DND-41 (cell line): ENCODE data around the gene WWTR1.
A peak's percentile ranks its signal among the peaks of the same experiment; 100 is the strongest.

ENCODE experiments used
- ATAC-seq: fragments of 200-7000 bp; cut with Tn5 transposase; 3 replicates; pipeline ENCODE4 v1.9.1; 2021; ENCODE audit warnings: low read depth; ENCODE audit not compliant: insufficient read depth
- DNase-seq: peaks from one replicate; pipeline ENCODE4 v3.0.0-alpha.2; 2020
- H2AFZ ChIP-seq: 2 replicates; pipeline ENCODE4 v1.6.0; 2012; ENCODE audit warnings: low read depth, low read length
- H3K27ac ChIP-seq: 2 replicates; pipeline ENCODE4 v1.5.1; 2012; ENCODE audit warnings: low read length, inconsistent platforms
- H3K27me3 ChIP-seq: fragments of 200-600 bp; sonication (generic); 2 replicates; pipeline ENCODE4 v1.6.0; 2012; ENCODE audit warnings: low read length, mild to moderate bottlenecking, inconsistent platforms; ENCODE audit not compliant: insufficient read depth, poor library complexity
- H3K36me3 ChIP-seq: 2 replicates; pipeline ENCODE4 v1.5.1; 2012; ENCODE audit warnings: low read length, inconsistent platforms; ENCODE audit not compliant: insufficient read depth
- H3K4me1 ChIP-seq: 2 replicates; pipeline ENCODE4 v1.5.1; 2012; ENCODE audit warnings: mild to moderate bottlenecking, low read length; ENCODE audit not compliant: insufficient read depth
- H3K4me2 ChIP-seq: 2 replicates; pipeline ENCODE4 v1.6.0; 2012; ENCODE audit warnings: mild to moderate bottlenecking, moderate library complexity, low read length, inconsistent platforms; ENCODE audit not compliant: insufficient read depth
- H3K4me3 ChIP-seq, 2 experiments: fragments of 200-600 bp in 1 of 2; shearing (Covaris generic) in 1 of 2; 2 replicates each; pipeline ENCODE4 v1.5.1; 2012 to 2016; ENCODE audit warnings: inconsistent platforms in 2 of 2, low read length in 2 of 2, mild to moderate bottlenecking in 2 of 2, low read depth in 1 of 2, moderate library complexity in 1 of 2
- H3K79me2 ChIP-seq: 2 replicates; pipeline ENCODE4 v1.6.0; 2012; ENCODE audit warnings: low read length, inconsistent platforms; ENCODE audit not compliant: insufficient read depth
- H3K9ac ChIP-seq: 2 replicates; pipeline ENCODE4 v1.6.0; 2012; ENCODE audit warnings: low read depth, mild to moderate bottlenecking, inconsistent platforms, low read length, moderate library complexity
- H3K9me3 ChIP-seq: 2 replicates; pipeline ENCODE4 v1.5.1; 2012; ENCODE audit warnings: low read length, moderate library complexity, mild to moderate bottlenecking, inconsistent platforms; ENCODE audit not compliant: insufficient read depth, severe bottlenecking
- H4K20me1 ChIP-seq: 2 replicates; pipeline ENCODE4 v1.6.0; 2012; ENCODE audit warnings: low read length; ENCODE audit not compliant: insufficient read depth
- CTCF ChIP-seq: IDR thresholded peaks from 2 replicates; pipeline ENCODE4 v1.5.1; 2012; ENCODE audit warnings: borderline replicate concordance, low read length, moderate library complexity, mild to moderate bottlenecking; ENCODE audit not compliant: poor library complexity, severe bottlenecking; ENCODE audit errors: extremely low read depth
- EZH2 ChIP-seq: IDR thresholded peaks from 3 replicates; pipeline ENCODE4 v1.6.1; 2012; ENCODE audit warnings: borderline replicate concordance, low read depth, mild to moderate bottlenecking, moderate library complexity, low read length, inconsistent platforms; ENCODE audit not compliant: severe bottlenecking

Gene WWTR1

GRCh38 chr3:149489060-149489690 is 168.7 kb downstream of the WWTR1 start:
- ATAC-seq (0 out of 3 replicates have a peak, but pooled peaks have one; percentile 40), DNase-seq (no peak)
- TF ChIP-seq EZH2 (no peak), CTCF (peak; percentile 47)
- H3K4me2 ChIP-seq = no peak overlapping the region
- no peaks in the 10 kb centered on the region for H3K27me3 ChIP-seq
- no peaks in the 10 kb centered on the region for H3K9me3 ChIP-seq
- no peak overlapping the region for H3K9ac ChIP-seq
- H3K4me1 ChIP-seq = no peaks in the 10 kb centered on the region
- H3K27ac ChIP-seq = no peak overlapping the region
- H2AFZ ChIP-seq = no peak overlapping the region
- H4K20me1 ChIP-seq = no peaks in the 10 kb centered on the region
- no peaks in the 10 kb centered on the region for H3K36me3 ChIP-seq
- no peak overlapping the region for H3K4me3 ChIP-seq
- H3K79me2 ChIP-seq = no peaks in the 10 kb centered on the region

- no peaks in the 10 kb centered on the region for H3K27me3 ChIP-seq
- H4K20me1 ChIP-seq = no peaks in the 10 kb centered on the region
- no peaks in the 10 kb centered on the region for H3K36me3 ChIP-seq
- peak; percentile 67 for TF ChIP-seq CTCF
- no peak for TF ChIP-seq EZH2
- ATAC-seq (peak; percentile 72), DNase-seq (peak; percentile 47)
- no peak overlapping the region for H3K4me3 ChIP-seq
- H2AFZ ChIP-seq = no peak overlapping the region
- no peaks in the 10 kb centered on the region for H3K79me2 ChIP-seq
- no peak overlapping the region for H3K9ac ChIP-seq
- no peaks in the 10 kb centered on the region for H3K4me1 ChIP-seq
- no peak overlapping the region for H3K4me2 ChIP-seq
- H3K9me3 ChIP-seq = no peaks in the 10 kb centered on the region
- no peak overlapping the region for H3K27ac ChIP-seq
Measured at GRCh38 chr3:149487598-149488197, 170.1 kb downstream of the WWTR1 start.

- no peak for ATAC-seq
- no peak for DNase-seq
Measured at GRCh38 chr3:149486726-149487125, 171.1 kb downstream of the WWTR1 start.

More at GRCh38 chr3:149486726-149487125, 171.1 kb downstream of the WWTR1 start:
- H3K9me3 ChIP-seq = no peaks in the 10 kb centered on the region
- no peaks in the 10 kb centered on the region for H3K36me3 ChIP-seq
- no peaks in the 10 kb centered on the region for H4K20me1 ChIP-seq
- H3K4me3 ChIP-seq = no peak overlapping the region
- H3K27me3 ChIP-seq = peaks cover 3% of the 10 kb centered on the region
- no peak overlapping the region for H3K4me2 ChIP-seq
- no peak overlapping the region for H3K27ac ChIP-seq
- H2AFZ ChIP-seq = no peak overlapping the region
- TF ChIP-seq EZH2 (no peak), CTCF (no peak)
- H3K79me2 ChIP-seq = no peaks in the 10 kb centered on the region
- H3K9ac ChIP-seq = no peak overlapping the region
- no peaks in the 10 kb centered on the region for H3K4me1 ChIP-seq
